ENCODE results near the gene PHRF1.

DNA sequence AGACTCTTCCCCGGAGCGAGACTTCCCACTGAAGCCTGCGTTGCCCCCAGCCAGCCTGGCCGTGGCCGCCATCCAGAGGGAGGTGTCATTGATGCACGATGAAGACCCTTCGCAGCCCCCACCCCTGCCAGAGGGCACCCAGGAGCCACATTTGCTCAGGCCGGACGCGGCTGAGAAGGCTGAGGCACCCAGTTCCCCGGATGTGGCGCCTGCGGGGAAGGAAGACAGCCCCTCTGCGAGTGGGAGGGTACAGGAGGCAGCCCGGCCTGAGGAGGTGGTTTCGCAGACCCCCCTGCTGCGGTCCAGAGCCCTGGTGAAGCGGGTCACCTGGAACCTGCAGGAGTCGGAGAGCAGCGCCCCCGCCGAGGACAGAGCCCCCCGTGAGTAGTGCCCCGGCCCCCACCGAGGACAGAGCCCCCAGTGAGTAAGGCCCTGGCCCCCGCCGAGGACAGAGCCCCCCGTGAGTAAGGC is 33.1 kb downstream of the PHRF1 start:
- TF ChIP-seq, protein P1, sequence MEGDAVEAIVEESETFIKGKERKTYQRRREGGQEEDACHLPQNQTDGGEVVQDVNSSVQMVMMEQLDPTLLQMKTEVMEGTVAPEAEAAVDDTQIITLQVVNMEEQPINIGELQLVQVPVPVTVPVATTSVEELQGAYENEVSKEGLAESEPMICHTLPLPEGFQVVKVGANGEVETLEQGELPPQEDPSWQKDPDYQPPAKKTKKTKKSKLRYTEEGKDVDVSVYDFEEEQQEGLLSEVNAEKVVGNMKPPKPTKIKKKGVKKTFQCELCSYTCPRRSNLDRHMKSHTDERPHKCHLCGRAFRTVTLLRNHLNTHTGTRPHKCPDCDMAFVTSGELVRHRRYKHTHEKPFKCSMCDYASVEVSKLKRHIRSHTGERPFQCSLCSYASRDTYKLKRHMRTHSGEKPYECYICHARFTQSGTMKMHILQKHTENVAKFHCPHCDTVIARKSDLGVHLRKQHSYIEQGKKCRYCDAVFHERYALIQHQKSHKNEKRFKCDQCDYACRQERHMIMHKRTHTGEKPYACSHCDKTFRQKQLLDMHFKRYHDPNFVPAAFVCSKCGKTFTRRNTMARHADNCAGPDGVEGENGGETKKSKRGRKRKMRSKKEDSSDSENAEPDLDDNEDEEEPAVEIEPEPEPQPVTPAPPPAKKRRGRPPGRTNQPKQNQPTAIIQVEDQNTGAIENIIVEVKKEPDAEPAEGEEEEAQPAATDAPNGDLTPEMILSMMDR (IDR thresholded peaks at IDR 0.05), result no peak
- TF ChIP-seq CHD2 (IDR thresholded peaks at IDR 0.05; ENCODE audit: low read length, partially characterized antibody) (no peak), GABPA (IDR thresholded peaks at IDR 0.05; ENCODE audit: low read depth) (no peak), EP300 (IDR thresholded peaks at IDR 0.05; ENCODE audit: borderline replicate concordance in 1 of 2, low read depth in 1 of 2, low read length in 1 of 2) (no peak), RAD21 (IDR thresholded peaks at IDR 0.05; ENCODE audit: low read length) (no peak), EZH2phosphoT487 (IDR thresholded peaks at IDR 0.05; ENCODE audit: borderline replicate concordance, low read depth) (no peak), FOXJ3 (CRISPR knock-in tag; IDR thresholded peaks at IDR 0.05) (no peak), SIN3A (IDR thresholded peaks at IDR 0.05; ENCODE audit: borderline replicate concordance, low read depth, low read length) (no peak), POLR2AphosphoS5 (IDR thresholded peaks at IDR 0.05; ENCODE audit: low read depth, low read length) (no peak), MXI1 (IDR thresholded peaks at IDR 0.05; ENCODE audit: low read depth, low read length) (no peak)
- TF ChIP-seq, protein P2, sequence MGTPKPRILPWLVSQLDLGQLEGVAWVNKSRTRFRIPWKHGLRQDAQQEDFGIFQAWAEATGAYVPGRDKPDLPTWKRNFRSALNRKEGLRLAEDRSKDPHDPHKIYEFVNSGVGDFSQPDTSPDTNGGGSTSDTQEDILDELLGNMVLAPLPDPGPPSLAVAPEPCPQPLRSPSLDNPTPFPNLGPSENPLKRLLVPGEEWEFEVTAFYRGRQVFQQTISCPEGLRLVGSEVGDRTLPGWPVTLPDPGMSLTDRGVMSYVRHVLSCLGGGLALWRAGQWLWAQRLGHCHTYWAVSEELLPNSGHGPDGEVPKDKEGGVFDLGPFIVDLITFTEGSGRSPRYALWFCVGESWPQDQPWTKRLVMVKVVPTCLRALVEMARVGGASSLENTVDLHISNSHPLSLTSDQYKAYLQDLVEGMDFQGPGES (IDR thresholded peaks at IDR 0.05; ENCODE audit: low read depth, low read length), result no peak
- TF ChIP-seq, protein P3, sequence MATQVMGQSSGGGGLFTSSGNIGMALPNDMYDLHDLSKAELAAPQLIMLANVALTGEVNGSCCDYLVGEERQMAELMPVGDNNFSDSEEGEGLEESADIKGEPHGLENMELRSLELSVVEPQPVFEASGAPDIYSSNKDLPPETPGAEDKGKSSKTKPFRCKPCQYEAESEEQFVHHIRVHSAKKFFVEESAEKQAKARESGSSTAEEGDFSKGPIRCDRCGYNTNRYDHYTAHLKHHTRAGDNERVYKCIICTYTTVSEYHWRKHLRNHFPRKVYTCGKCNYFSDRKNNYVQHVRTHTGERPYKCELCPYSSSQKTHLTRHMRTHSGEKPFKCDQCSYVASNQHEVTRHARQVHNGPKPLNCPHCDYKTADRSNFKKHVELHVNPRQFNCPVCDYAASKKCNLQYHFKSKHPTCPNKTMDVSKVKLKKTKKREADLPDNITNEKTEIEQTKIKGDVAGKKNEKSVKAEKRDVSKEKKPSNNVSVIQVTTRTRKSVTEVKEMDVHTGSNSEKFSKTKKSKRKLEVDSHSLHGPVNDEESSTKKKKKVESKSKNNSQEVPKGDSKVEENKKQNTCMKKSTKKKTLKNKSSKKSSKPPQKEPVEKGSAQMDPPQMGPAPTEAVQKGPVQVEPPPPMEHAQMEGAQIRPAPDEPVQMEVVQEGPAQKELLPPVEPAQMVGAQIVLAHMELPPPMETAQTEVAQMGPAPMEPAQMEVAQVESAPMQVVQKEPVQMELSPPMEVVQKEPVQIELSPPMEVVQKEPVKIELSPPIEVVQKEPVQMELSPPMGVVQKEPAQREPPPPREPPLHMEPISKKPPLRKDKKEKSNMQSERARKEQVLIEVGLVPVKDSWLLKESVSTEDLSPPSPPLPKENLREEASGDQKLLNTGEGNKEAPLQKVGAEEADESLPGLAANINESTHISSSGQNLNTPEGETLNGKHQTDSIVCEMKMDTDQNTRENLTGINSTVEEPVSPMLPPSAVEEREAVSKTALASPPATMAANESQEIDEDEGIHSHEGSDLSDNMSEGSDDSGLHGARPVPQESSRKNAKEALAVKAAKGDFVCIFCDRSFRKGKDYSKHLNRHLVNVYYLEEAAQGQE (IDR thresholded peaks at IDR 0.05; ENCODE audit: low read depth, low read length), result no peak
- TF ChIP-seq, protein P4, sequence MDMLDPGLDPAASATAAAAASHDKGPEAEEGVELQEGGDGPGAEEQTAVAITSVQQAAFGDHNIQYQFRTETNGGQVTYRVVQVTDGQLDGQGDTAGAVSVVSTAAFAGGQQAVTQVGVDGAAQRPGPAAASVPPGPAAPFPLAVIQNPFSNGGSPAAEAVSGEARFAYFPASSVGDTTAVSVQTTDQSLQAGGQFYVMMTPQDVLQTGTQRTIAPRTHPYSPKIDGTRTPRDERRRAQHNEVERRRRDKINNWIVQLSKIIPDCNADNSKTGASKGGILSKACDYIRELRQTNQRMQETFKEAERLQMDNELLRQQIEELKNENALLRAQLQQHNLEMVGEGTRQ (IDR thresholded peaks at IDR 0.05; ENCODE audit: borderline replicate concordance, low read depth, low read length), result no peak
